GM18867 (cell line): ENCODE results near the gene RAB20.
"Not testable (repeated sequence)": the region's sequence is repeated elsewhere in the genome, so short reads cannot be mapped to it uniquely, and the experiment has no call there.

ENCODE experiments used
- ATAC-seq: cut with Tn5 transposase; IDR thresholded peaks from one replicate; pipeline ENCODE4 v1.9.1; 2021; ENCODE audit warnings: mild to moderate bottlenecking, moderate library complexity; ENCODE audit not compliant: unreplicated experiment

RAB20 gene

GRCh38 chr13:110493613-110494012 is 67.9 kb downstream of the RAB20 start:
- no peak for ATAC-seq

DNA sequence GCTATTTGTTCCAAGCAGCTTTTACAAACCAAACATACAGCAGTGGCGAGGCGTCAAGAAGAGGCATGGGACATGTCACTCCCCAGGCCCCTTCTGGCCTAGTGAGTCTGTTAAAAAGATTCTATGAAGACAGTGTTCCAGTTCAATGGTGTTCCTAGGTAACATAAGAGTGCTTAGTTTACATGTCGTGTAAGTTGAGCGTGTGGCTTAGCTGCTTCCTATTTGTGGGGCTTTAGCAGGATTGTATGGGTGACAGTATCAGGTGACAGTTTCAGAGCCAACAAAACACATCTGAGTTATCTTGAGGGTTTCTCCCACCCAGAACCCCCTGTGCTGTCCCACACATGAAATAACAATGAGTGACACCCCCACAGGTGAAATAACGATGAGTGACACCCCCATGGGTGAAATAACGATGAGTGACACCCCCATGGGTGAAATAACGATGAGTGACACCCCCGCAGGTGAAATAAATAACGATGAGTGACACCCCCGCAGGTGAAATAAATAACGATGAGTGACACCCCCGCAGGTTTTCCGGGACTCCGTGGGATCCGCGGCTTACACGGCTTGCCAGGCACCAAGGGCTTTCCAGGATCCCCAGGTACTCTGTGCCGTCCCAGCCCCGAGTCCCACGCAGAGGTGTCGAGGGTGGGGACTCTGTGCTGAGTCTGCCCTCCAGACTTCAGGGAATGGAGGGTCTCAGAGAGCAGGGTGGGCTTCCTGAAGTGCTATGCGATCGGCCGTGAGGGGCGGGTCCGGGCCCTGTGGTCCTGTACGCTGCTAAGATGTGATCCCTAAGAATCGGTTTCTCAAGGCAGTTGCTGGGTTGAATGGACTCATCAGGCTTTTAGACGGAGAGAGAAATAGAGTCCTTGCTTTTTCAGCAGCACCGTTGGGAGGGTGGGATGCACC is 68.6 kb downstream of the RAB20 start:
- ATAC-seq = no peak

DNA sequence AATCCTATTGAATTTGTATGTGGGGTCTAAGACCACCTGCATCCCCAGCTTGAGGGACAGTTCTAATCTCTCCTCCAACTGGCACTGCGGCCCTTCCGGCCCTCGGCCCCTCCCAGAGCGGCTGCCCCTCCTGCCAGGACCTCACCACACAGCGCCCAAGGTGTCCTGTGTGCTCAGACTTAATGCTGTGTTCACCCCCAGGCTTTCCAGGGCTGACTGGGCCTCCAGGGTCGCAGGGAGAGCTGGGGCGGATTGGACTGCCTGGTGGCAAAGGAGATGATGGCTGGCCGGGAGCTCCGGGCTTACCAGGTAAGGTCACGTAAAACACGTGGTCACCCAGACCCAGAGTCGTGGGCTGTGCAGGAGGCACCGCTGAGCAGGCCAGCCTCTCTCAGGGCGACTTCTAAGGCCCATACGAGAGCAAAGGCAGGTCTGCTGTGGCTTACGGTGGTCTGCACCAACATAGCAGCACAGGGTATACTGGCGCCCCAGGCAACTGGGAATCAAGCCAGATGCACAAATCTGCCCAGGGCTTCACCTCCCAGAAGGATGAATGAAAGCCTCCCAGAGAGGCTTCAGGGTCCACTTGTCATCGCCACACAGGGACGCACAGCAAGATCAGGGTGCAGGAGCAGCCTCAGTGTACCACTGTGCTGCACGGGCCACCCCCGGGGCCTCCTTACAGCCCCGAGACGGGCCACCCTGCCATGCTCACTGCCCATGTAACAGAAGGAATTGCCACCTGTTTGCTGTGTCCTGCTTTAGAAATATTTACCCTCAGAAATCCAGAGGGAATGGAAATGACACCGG is 69.4 kb downstream of the RAB20 start:
- no peak for ATAC-seq

- no peak for ATAC-seq
These were observed 71.3 kb downstream of the RAB20 start for GRCh38 chr13:110490009-110490770.

- ATAC-seq = not testable (repeated sequence)
These were observed 74.6 kb downstream of the RAB20 start for GRCh38 chr13:110486880-110487279.

DNA sequence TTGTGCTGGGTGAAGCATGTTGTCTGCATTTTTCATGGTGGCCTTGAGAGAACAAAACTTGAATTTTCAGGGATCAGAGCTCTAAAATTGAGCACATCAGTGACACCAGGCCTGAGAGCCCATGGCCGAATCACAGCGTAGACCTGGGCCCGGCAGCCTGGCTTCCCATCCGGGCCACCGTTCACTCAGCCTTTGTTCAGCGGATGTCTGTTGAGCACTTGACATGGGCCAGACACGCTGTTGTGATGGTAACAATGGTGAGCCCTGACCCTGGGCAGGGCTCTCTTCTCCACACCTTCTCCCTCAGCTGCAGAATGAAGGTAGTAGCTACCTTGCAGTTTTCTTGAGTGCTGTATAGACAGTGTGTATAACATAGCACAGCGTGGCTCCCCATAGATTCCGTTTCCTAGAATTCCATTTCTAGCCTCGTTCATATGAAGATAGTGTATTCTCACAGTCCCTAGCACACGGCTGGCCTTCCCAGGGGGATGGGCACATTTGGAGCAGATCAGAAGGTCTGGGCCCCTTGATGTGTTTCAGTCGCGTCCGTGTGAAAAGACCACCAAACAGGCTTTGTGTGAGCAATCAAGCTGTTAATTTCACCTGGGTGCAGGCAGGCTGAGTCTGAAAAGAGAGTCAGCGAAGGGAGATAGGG is 75.3 kb downstream of the RAB20 start:
- no peak for ATAC-seq

DNA sequence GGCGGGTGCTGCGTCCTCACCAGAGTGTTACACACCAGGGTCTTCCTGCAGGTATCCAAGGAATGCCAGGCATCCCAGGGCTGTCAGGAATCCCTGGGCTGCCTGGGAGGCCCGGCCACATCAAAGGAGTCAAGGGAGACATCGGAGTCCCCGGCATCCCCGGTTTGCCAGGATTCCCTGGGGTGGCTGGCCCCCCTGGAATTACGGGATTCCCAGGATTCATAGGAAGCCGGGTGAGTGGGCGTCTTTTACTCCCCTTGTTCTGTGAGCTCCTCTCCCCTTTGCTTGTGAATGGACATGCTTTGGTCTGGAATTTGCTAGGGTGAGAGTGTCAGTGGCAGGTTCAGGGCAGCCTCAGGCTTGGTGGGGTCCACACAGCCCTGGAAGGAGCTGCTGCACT is 75.9 kb downstream of the RAB20 start:
- no peak for ATAC-seq

GRCh38 chr13:110484290-110485048 is 77.1 kb downstream of the RAB20 start:
- ATAC-seq = no peak

DNA sequence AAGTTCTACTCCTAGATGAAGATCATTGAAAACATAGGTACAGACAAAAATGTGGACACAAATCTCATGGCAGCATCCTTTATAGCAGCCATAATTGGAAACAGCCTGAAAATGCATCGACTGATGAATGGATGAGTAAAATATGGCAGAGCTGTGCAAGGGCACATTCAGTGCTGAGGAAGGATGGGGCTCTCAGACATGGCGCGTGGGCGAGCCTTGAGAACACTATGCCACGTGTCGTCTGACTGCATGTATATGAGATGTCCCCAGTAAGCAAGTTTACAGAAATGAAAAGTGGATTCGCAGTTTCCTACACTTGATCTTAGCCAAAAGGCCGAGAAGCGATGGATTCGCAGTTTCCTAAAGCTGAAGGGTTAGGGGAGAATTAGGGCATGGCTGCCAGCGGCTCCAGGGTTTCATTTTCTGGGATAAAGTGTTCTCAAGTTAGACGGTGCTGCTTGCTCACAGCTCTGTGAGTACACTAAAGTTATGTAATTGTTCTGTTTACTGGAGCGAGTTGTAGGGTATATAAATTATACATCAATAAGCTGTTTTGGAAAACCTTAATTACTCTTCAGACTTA is 78.0 kb downstream of the RAB20 start:
- peak; percentile 68 for ATAC-seq

- ATAC-seq = no peak
These were observed 81.4 kb downstream of the RAB20 start for GRCh38 chr13:110480161-110480560.

GRCh38 chr13:110479648-110480047 is 81.9 kb downstream of the RAB20 start:
- no peak for ATAC-seq

- no peak for ATAC-seq
These were observed 82.3 kb downstream of the RAB20 start for GRCh38 chr13:110479215-110479545.

DNA sequence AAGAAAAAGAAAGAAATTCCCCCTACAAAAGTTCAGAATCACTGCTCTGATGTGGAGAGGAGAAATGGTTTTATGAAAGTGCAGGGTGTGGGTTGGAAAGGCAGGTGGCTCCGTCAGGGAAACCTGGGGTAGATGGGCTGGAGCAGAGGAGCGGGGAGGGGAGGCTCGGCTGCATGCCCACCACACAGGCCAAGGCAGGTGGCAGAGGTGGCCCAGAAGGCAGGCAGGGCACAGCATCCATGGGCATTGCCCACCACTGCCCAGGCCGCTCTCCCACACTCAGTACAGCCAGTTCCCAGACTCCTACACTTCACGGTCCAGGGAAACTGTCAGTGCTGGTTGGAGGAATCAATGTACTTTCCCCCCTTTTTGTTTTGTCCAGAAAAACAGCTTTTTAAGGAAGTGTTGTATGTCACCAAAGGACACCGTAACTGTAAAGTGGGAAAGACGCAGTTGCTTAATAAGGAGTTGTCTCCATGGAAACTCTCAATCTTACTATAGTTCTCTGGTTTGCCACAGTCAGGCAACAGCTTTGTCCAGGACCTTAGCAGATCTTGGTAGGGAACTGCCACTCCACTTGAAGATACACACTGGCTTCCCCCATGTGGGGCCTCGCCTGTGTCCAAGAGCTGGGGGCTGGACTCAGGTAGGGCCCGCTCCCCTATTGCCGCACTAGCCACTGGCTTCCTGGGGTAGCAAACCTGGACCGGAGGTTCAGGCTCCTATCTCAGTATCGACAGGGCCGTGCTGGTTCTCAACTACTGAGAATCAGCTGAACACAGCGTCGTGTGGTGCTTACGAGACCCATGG is 82.9 kb downstream of the RAB20 start:
- no peak for ATAC-seq

GRCh38 chr13:110477706-110478245 is 83.7 kb downstream of the RAB20 start:
- ATAC-seq = no peak

GRCh38 chr13:110476220-110476617 is 85.3 kb downstream of the RAB20 start:
- ATAC-seq = no peak

DNA sequence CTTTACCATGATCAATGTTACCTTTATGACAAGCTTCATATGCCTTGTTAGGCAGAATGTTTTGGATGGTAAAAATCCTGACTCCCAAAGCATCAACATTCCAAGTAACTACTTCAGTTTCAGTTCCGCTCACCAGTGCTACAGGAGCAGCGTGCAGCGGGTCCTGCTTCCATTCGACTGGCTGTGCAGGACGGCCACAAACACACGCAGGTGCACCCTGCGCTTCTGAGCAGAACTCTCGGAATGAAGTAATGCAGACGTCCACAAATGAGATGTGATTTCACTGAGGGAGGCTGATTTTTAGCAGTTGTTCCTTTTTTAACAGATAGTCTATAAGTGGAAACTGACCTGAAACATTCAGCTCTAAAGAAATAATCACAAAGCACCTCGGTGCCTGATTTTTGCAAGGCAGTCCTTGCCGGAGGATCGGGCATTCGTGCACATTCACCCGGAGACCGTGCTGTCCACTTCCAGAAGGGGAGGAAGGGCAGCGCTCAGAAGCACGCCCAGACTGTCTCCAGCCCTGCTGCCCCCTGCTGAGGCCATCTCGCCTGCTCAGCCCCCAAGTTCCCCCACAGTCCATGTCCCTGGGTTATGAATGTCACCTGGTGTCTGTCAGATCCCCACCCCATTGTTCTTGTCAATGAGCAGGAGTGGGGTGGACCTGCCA is 85.8 kb downstream of the RAB20 start:
- peak; percentile 23 for ATAC-seq

DNA sequence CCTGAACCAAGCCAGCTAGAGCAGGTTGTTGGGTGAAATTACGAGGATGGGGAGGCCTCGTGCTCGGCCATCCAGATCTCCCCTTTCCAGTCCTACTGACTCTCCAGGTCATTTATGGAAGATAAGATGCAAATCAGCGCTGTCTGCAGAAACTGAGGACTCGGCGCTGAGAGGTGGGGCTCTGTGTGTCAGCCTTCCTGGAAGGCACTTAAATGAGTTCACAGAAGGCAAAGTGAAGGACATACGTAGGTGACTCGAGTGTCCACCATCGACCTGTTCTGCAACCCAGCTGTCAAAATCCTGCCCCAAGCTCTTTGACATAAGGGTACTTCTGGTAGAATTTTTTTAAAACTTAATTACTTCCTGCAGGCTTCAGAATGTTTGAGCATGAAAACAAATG is 86.4 kb downstream of the RAB20 start:
- ATAC-seq = no peak

GRCh38 chr13:110474713-110475112 is 86.8 kb downstream of the RAB20 start:
- ATAC-seq = no peak
